Measurements from ENCODE around the gene BAD. TPM values are rescaled to one million over a fixed set of nuclear protein-coding genes. Genes with fewer than 3 reads are reported as not detected.

The BAD gene
- polyA plus RNA-seq, 1 experiment = 36.1 TPM

- no peak for TF ChIP-seq CTCF (IDR thresholded peaks at IDR 0.05; ENCODE audit: low read depth, low read length)
- Histone ChIP-seq H3K4me3 (ENCODE audit: low read depth, low read length) (no peak overlapping the region), H3K27me3 (ENCODE audit: control insufficient read depth, insufficient read depth, low read length) (peaks cover 19% of the 10 kb centered on the region), H3K27ac (ENCODE audit: low read depth, low read length) (no peak overlapping the region), H3K9me3 (ENCODE audit: control insufficient read depth, insufficient read depth, low read length) (no peaks in the 10 kb centered on the region)
- ChIA-PET POLR2A (interaction anchor here (0.6 kb wide), 1 partner anchor 24 kb away, joined by 3 read pairs; no protein-coding TSS in a partner anchor), CTCF (interaction anchor here (12.0 kb wide), 1 partner anchor 15 kb away, joined by 124 read pairs; the partner anchor contains the start of gene CATSPERZ)
- DNase-seq (ENCODE audit: low read depth, low spot score) = no peak
These were observed 3.3 kb upstream of the BAD start for GRCh38 chr11:64287676-64288352.

GRCh38 chr11:64286801-64287159 lies 2.3 kb upstream of the BAD start:
- Histone ChIP-seq H3K4me3 (ENCODE audit: low read depth, low read length) (0 out of 2 replicates have a peak overlapping the region, but pooled peaks have one; percentile 73), H3K9me3 (ENCODE audit: control insufficient read depth, insufficient read depth, low read length) (no peaks in the 10 kb centered on the region), H3K27me3 (ENCODE audit: control insufficient read depth, insufficient read depth, low read length) (peaks cover 10% of the 10 kb centered on the region), H3K27ac (ENCODE audit: low read depth, low read length) (no peak overlapping the region)
- CTCF ChIA-PET = interaction anchor here (12.0 kb wide), 1 partner anchor 16 kb away, joined by 124 read pairs; the partner anchor contains the start of gene CATSPERZ
- no peak for TF ChIP-seq CTCF (IDR thresholded peaks at IDR 0.05; ENCODE audit: low read depth, low read length)
- no peak for DNase-seq (ENCODE audit: low read depth, low spot score)
- POLR2A ChIA-PET = interaction anchor here (0.6 kb wide), 1 partner anchor 603 kb away, joined by 10 read pairs; no protein-coding TSS in a partner anchor

GRCh38 chr11:64285885-64286800 lies 1.7 kb upstream of the BAD start:
- Histone ChIP-seq H3K27ac (ENCODE audit: low read depth, low read length) (peak overlapping the region; percentile 2), H3K9me3 (ENCODE audit: control insufficient read depth, insufficient read depth, low read length) (no peaks in the 10 kb centered on the region), H3K27me3 (ENCODE audit: control insufficient read depth, insufficient read depth, low read length) (peaks cover 8% of the 10 kb centered on the region), H3K4me3 (ENCODE audit: low read depth, low read length) (peak overlapping the region; percentile 73)
- ChIA-PET POLR2A (interaction anchor here (0.6 to 3.7 kb wide), 2 partner anchors 16 to 603 kb away, joined by 10 to 28 read pairs; no protein-coding TSS in a partner anchor), CTCF (interaction anchor here (0.7 to 12.0 kb wide), 3 partner anchors 16 to 69 kb away, joined by 3 to 124 read pairs (median 4); partner anchors contain the start of gene CATSPERZ)
- DNase-seq (ENCODE audit: low read depth, low spot score) = no peak
- TF ChIP-seq CTCF (IDR thresholded peaks at IDR 0.05; ENCODE audit: low read depth, low read length) = no peak

- CTCF ChIA-PET = interaction anchor here (0.6 to 12.0 kb wide), 5 partner anchors 14 to 70 kb away, joined by 3 to 124 read pairs (median 3); partner anchors contain the start of gene CATSPERZ
- peak within 1 kb of the TSS; percentile 88 for H3K27ac ChIP-seq (ENCODE audit: low read depth, low read length)
- no peak for TF ChIP-seq CTCF (IDR thresholded peaks at IDR 0.05; ENCODE audit: low read depth, low read length)
- peak within 1 kb of the TSS; percentile 73 for H3K4me3 ChIP-seq (ENCODE audit: low read depth, low read length)
- no peak for DNase-seq (ENCODE audit: low read depth, low spot score)
- POLR2A ChIA-PET = interaction anchor here (0.5 to 3.7 kb wide), 3 partner anchors 15 to 20 kb away, joined by 3 to 28 read pairs (median 5); partner anchors contain the start of gene ESRRA
- H3K27me3 ChIP-seq (ENCODE audit: control insufficient read depth, insufficient read depth, low read length) = no peaks in the 10 kb centered on the region
- no peaks in the 10 kb centered on the region for H3K9me3 ChIP-seq (ENCODE audit: control insufficient read depth, insufficient read depth, low read length)
These were observed 758 bp upstream of the BAD start, which contains the start of gene GPR137 for GRCh38 chr11:64284962-64285884. Gene GPR137 (plus strand): TSS chr11:64285848. CDS start chr11:64286525, 677 bp downstream.

Data from AG04450 (cell line).